ENCODE data around the gene TMEM168.

DNA sequence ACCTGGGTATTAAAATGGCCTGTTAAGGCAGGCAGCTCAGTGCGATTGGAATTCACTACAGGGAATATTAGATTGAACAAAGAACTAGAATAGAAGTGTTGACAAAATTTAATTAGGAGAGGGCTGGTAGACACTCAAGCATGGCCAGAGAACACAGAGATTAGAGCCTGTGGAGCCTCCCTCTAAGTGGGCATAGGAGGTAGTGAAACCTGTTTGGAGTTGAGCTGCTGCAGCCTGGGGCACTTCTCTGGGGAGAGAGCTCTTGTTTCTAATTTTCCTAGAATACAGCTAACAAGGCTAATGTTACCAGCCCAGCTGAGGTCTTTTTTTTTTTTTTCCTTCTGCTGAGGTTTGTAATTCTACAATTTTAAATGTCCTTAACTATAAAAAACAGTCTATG is 46.4 kb downstream of the TMEM168 start:
- TF ChIP-seq, protein P1, sequence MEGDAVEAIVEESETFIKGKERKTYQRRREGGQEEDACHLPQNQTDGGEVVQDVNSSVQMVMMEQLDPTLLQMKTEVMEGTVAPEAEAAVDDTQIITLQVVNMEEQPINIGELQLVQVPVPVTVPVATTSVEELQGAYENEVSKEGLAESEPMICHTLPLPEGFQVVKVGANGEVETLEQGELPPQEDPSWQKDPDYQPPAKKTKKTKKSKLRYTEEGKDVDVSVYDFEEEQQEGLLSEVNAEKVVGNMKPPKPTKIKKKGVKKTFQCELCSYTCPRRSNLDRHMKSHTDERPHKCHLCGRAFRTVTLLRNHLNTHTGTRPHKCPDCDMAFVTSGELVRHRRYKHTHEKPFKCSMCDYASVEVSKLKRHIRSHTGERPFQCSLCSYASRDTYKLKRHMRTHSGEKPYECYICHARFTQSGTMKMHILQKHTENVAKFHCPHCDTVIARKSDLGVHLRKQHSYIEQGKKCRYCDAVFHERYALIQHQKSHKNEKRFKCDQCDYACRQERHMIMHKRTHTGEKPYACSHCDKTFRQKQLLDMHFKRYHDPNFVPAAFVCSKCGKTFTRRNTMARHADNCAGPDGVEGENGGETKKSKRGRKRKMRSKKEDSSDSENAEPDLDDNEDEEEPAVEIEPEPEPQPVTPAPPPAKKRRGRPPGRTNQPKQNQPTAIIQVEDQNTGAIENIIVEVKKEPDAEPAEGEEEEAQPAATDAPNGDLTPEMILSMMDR (IDR thresholded peaks at IDR 0.05), result no peak
- no peak for TF ChIP-seq POLR2AphosphoS5 (IDR thresholded peaks at IDR 0.05)
- no peak for TF ChIP-seq POLR2A (IDR thresholded peaks at IDR 0.05)

Data from breast epithelium (tissue), 3 donors.